Ovary (tissue), 9 donors: ENCODE results near the gene RAB28. TPM values are rescaled to one million over a fixed set of nuclear protein-coding genes. Genes with fewer than 3 reads are reported as not detected.

Experiments used
- DNase-seq, 5 donors: peaks; one replicate each; pipeline ENCODE4 v3.0.0-alpha.2; 2019 to 2020
- H3K27ac ChIP-seq, 2 donors: fragments of 200-600 bp; one replicate each; pipeline versions ENCODE4 v1.5.1 to v1.8.0; 2019 to 2022
- H3K27me3 ChIP-seq: fragments of 200-600 bp; one replicate; pipeline ENCODE4 v1.8.0; 2022
- H3K36me3 ChIP-seq: fragments of 200-600 bp; sonication (generic); one replicate; pipeline ENCODE4 v1.5.1; 2019
- H3K4me1 ChIP-seq: one replicate; pipeline ENCODE4 v1.8.1; 2013; ENCODE audit warnings: mild to moderate bottlenecking, moderate library complexity; ENCODE audit not compliant: insufficient read depth
- H3K4me3 ChIP-seq: fragments of 200-600 bp; sonication (generic); one replicate; pipeline ENCODE4 v1.5.1; 2017
- H3K9me3 ChIP-seq, 2 donors: fragments of 200-600 bp in 1 of 2; sonication (generic) in 1 of 2; one replicate each; pipeline versions ENCODE4 v1.5.1 to v1.8.1; 2013 to 2019; ENCODE audit warnings: mild to moderate bottlenecking in 1 of 2, moderate library complexity in 1 of 2
- CTCF ChIP-seq, 3 donors: fragments of 450-650 bp in 2 of 3; fragments of 200-600 bp in 1 of 3; IDR thresholded peaks; one replicate each; pipeline versions ENCODE4 v1.5.1 to v1.8.0; 2016 to 2022; ENCODE audit warnings: antibody characterized with exemption in 3 of 3, mild to moderate bottlenecking in 1 of 3
- EP300 ChIP-seq: sonication (generic); formaldehyde crosslinking; IDR thresholded peaks from one replicate; pipeline ENCODE4 v1.6.1; 2017; ENCODE audit warnings: antibody characterized with exemption
- POLR2A ChIP-seq: fragments of 450-650 bp; IDR thresholded peaks from one replicate; pipeline ENCODE4 v1.6.1; 2017; ENCODE audit warnings: antibody characterized with exemption, mild to moderate bottlenecking, moderate library complexity
- WGBS, 3 donors: extraction: QIAGEN DNeasy Blood & Tissue Kit in 1 of 3; methylation state at CpG; one replicate each; pipeline versions ENCODE4 v1.1.5 to v1.1.7; 2013 to 2017; 5-methylcytosine and 5-hydroxymethylcytosine counted together
- intact Hi-C, 4 donors: fragments of 100-400 bp; cut with DNase I; formaldehyde crosslinking; loops; one replicate each; pipeline versions ENCODE4 v1.11.0 to v1.15.1; 2022 to 2023
- polyA plus RNA-seq, 2 donors: library from polyadenylated mRNA; stranded (reverse); fragments of 200-250 nt in 1 of 2; fragments of 350-450 nt in 1 of 2; fragmentation: Illumina TruSeq in 1 of 2; extraction: RNeasy Lipid Tissue Mini Kit (QIAGEN cat#74804) in 1 of 2; gene quantifications; one replicate each; pipeline ENCODE4 v1.2.3, GENCODE V29; 2013 to 2014
- total RNA-seq, 7 donors: library from RNA; depleted of rRNA in 2 of 7; stranded (reverse); fragments of >200 nt in 2 of 7; fragmentation: NEBNext Ultra II Directional in 3 of 7; extraction: Animal tissue kit (Norgen Biotek cat#: 25700) in 3 of 7; gene quantifications; one replicate each; pipeline versions ENCODE4 v1.1.0 to v1.2.4, GENCODE V29; 2016 to 2023
- donor health status: DM: no; HTN: no; CAD: no; lungs with moderate emphysema.
- donor health status: DM: no; HTN: no; CAD: no.
- donor health status: Bipolar disorder and iron deficiency.
- donor health status: DM: yes; HTN: yes; CAD: no.
- donor health status: DM: no; HTN: no; CAD: no.
- donor health status: DM: yes; HTN: yes; CAD: no.

Gene RAB28
- total and polyA plus RNA-seq, 9 donors, result 17.4 to 24.2 (median 20.0) TPM

DNA sequence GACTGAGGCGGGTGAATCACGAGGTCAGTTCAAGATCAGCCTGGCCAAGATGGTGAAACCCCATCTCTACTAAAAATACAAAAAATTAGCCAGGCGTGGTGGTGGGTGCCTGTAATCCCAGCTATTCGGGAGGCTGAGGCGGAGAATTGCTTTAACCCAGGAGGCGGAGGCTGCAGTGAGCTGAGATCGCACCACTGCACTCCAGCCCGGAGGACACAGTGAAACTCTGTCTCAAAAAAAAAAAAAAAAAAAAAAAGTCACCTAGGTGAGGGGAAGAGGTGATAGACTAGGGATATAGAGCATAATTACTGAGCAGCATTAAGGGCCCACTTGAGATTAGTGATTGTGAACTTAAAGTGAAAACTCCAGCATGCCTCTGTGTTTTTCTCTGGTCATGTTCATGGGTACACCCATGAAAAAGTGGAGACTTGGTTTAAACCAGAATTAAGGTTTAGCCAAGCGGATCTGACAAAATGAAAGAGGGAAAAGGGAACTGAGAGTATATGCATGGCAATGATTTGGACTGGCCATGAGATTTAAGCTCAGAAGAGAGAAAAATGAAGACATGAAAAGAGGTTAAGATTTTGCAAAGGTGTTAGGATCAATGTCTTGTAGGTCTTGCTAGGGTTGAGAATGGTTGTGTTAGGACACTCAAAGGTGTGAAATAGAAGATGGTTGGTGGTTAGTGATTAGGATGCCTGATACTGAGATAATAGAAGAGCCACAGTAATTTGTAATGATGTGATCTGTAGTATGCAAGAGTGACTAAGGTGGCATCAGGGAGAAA, 105.0 kb downstream of the RAB28 start:
- DNase-seq, result no peak
- H3K36me3 ChIP-seq, result no peaks in the 10 kb centered on the region
- no peaks in the 10 kb centered on the region for H3K4me1 ChIP-seq
- TF ChIP-seq CTCF (IDR thresholded peaks at IDR 0.05) (no peak), EP300 (no peak)
- no peaks in the 10 kb centered on the region for H3K9me3 ChIP-seq
- 97 to 98% (median 97%) methylated on average over 9 of the region's 9 CpGs for WGBS, 3 donors
- no peak overlapping the region for H3K27ac ChIP-seq
- H3K27me3 ChIP-seq, result no peaks in the 10 kb centered on the region
- no peak overlapping the region for H3K4me3 ChIP-seq
- intact Hi-C loops, result no loop called here

DNA sequence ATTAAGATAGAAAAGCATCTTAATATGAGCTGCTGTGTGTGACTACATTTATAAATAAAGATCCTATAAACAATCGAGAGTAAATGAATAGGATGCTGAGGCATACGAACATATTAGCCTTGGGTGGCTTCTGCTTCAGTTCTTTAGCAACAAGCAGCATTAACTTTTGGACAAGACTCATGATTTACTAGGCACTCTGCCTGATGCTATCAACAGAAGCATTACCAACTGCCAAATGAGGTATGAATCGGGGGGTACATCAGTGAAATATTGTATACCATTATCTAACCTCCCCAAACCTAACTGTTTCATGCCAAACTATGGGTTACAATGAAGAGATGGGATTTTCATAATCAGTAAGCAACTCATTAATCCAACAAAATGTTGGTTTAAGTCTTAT, 113.1 kb downstream of the RAB28 start:
- TF ChIP-seq POLR2A (no peak), CTCF (IDR thresholded peaks at IDR 0.05) (no peak), EP300 (no peak)
- H3K27ac ChIP-seq, result no peak overlapping the region
- intact Hi-C loops, result no loop called here
- no peaks in the 10 kb centered on the region for H3K27me3 ChIP-seq
- no peaks in the 10 kb centered on the region for H3K9me3 ChIP-seq
- WGBS, 3 donors, result 85 to 88% (median 85%) methylated on average over 3 of the region's 3 CpGs
- DNase-seq, result no peak
- H3K4me3 ChIP-seq, result no peak overlapping the region
- no peaks in the 10 kb centered on the region for H3K36me3 ChIP-seq
- peaks cover 2% of the 10 kb centered on the region for H3K4me1 ChIP-seq

- TF ChIP-seq POLR2A, result no peak
- no peak for TF ChIP-seq EP300
- no peak for TF ChIP-seq CTCF (IDR thresholded peaks at IDR 0.05)
- Histone ChIP-seq H3K4me1 (peaks cover 2% of the 10 kb centered on the region), H3K36me3 (no peaks in the 10 kb centered on the region), H3K4me3 (no peak overlapping the region), H3K9me3 (no peaks in the 10 kb centered on the region), H3K27ac (no peak overlapping the region), H3K27me3 (no peaks in the 10 kb centered on the region)
- intact Hi-C loops, result no loop called here
- WGBS, 3 donors, result 45 to 54% (median 46%) methylated on average over 2 of the region's 2 CpGs
- no peak for DNase-seq
Measured at GRCh38 chr4:13368217-13368616, 115.9 kb downstream of the RAB28 start.

GRCh38 chr4:13367691-13368090, 116.4 kb downstream of the RAB28 start:
- Histone ChIP-seq H3K27ac (no peak overlapping the region), H3K9me3 (no peaks in the 10 kb centered on the region), H3K4me1 (peaks cover 2% of the 10 kb centered on the region), H3K4me3 (no peak overlapping the region), H3K36me3 (no peaks in the 10 kb centered on the region), H3K27me3 (no peaks in the 10 kb centered on the region)
- DNase-seq, result no peak
- WGBS, 3 donors, result 58 to 63% (median 63%) methylated on average over 6 of the region's 6 CpGs
- intact Hi-C loops, result no loop called here
- TF ChIP-seq EP300 (no peak), CTCF (IDR thresholded peaks at IDR 0.05) (no peak), POLR2A (no peak)
